Skeletal muscle tissue (tissue), 4 donors: ENCODE results near the gene PLPPR3. TPM values are rescaled to one million over a fixed set of nuclear protein-coding genes. Genes with fewer than 3 reads are reported as not detected.

Experiments
- H3K27ac ChIP-seq: one replicate; pipeline ENCODE4 v1.7.0; 2013; ENCODE audit warnings: mild to moderate bottlenecking, low read depth, low read length, inconsistent platforms
- H3K27me3 ChIP-seq, 3 donors: one replicate each; pipeline ENCODE4 v1.7.0; 2013; ENCODE audit warnings: low read length in 3 of 3; ENCODE audit not compliant: control insufficient read depth in 3 of 3, insufficient read depth in 3 of 3
- H3K36me3 ChIP-seq, 3 donors: one replicate each; pipeline ENCODE4 v1.7.0; 2013; ENCODE audit warnings: low read length in 3 of 3; ENCODE audit not compliant: control insufficient read depth in 3 of 3, insufficient read depth in 3 of 3
- H3K4me1 ChIP-seq, 3 donors: one replicate each; pipeline ENCODE4 v1.7.0; 2013; ENCODE audit warnings: low read length in 3 of 3, mild to moderate bottlenecking in 3 of 3; ENCODE audit not compliant: control insufficient read depth in 3 of 3, insufficient read depth in 3 of 3
- H3K4me3 ChIP-seq, 3 donors: one replicate each; pipeline ENCODE4 v1.7.0; 2013; ENCODE audit warnings: low read length in 3 of 3
- H3K9ac ChIP-seq, 3 donors: one replicate each; pipeline ENCODE4 v1.7.0; 2013; ENCODE audit warnings: low read length in 3 of 3, mild to moderate bottlenecking in 3 of 3, moderate library complexity in 2 of 3, low read depth in 1 of 3
- H3K9me3 ChIP-seq, 3 donors: one replicate each; pipeline ENCODE4 v1.7.0; 2013; ENCODE audit warnings: low read length in 3 of 3; ENCODE audit not compliant: control insufficient read depth in 3 of 3
- total RNA-seq: library from RNA; depleted of rRNA; stranded (reverse); fragments of >200 nt; gene quantifications from one replicate; pipeline ENCODE4 v1.2.3, GENCODE V29; 2014
- donor health status: Osteomylitis.

Gene PLPPR3
- total RNA-seq, 1 donor from 2014 or later: 0.52 TPM

DNA sequence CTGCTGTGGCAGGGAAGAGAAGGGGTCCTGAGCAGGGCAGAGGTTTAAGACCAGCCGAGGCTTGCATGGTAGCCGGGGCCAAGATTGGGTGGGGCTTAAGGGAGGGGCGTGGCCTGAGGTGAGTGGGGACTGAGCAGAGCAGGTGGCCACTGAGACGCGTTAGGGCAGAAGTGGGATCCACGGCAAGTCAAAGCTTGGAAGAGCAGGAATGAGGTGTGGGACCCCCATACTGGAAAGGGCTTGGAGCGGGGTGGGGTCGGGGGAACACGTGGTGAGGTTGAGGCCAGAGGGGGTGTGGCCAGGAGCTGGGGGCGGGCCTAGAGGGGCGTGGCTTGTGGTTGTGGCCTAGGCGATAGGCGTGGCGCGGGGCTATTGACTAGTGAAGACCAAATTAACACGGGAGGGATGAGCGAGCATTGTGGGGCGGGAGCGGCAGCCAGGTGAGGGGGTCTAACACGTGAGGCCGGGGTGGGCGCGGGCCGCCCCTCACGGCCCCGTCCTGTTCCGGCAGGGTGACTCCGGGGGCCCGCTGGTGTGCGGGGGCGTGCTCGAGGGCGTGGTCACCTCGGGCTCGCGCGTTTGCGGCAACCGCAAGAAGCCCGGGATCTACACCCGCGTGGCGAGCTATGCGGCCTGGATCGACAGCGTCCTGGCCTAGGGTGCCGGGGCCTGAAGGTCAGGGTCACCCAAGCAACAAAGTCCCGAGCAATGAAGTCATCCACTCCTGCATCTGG, 41.0 kb upstream of the PLPPR3 start:
- Histone ChIP-seq H3K36me3 (peaks cover 3 to 6% (median 5%) of the 10 kb centered on the region in 3 donors), H3K4me3 (no peak overlapping the region), H3K27me3 (peaks cover 15 to 36% (median 25%) of the 10 kb centered on the region in 3 donors), H3K4me1 (peaks cover 0 to 7% (median 7%) of the 10 kb centered on the region in 3 donors), H3K9me3 (no peaks in the 10 kb centered on the region), H3K27ac (no peak overlapping the region), H3K9ac (no peak overlapping the region)

DNA sequence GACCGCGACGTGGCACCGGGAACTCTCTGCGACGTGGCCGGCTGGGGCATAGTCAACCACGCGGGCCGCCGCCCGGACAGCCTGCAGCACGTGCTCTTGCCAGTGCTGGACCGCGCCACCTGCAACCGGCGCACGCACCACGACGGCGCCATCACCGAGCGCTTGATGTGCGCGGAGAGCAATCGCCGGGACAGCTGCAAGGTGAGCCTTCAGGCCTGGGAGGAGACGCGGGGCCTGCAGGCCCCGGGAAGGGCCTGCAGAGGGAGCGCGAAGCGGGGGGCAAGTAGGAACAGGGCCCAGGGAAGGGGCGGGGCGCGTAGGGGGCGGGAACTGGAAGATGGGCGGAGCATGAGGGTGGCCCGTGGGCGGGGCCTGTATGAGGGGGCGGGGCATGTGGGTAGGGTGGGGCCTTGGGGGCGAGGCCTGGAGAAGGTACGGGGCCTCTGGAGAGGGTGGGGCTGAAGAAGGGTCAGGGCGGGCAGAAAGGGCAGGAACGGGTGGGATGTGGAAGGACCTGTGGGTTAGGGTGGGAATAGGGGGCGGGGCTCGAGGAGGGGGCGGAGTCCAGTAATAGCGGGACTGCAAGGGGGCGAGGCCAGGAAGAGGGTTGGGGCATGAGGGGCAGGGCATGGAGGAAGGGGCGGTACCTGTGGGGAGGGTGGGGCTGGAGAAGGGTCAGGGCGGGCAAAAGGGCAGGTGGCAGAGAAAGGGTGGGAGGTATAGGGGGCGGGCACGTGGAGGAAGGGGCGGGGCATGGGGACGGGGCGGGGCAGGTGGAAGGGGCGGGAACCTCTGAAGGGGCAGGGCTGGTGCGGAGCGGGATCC, 40.2 kb upstream of the PLPPR3 start:
- no peak overlapping the region for H3K4me3 ChIP-seq
- no peak overlapping the region for H3K27ac ChIP-seq
- no peaks in the 10 kb centered on the region for H3K36me3 ChIP-seq
- H3K4me1 ChIP-seq: peaks cover 0 to 7% (median 7%) of the 10 kb centered on the region in 3 donors
- H3K9ac ChIP-seq: no peak overlapping the region
- no peaks in the 10 kb centered on the region for H3K9me3 ChIP-seq
- peaks cover 15 to 36% (median 25%) of the 10 kb centered on the region in 3 donors for H3K27me3 ChIP-seq

DNA sequence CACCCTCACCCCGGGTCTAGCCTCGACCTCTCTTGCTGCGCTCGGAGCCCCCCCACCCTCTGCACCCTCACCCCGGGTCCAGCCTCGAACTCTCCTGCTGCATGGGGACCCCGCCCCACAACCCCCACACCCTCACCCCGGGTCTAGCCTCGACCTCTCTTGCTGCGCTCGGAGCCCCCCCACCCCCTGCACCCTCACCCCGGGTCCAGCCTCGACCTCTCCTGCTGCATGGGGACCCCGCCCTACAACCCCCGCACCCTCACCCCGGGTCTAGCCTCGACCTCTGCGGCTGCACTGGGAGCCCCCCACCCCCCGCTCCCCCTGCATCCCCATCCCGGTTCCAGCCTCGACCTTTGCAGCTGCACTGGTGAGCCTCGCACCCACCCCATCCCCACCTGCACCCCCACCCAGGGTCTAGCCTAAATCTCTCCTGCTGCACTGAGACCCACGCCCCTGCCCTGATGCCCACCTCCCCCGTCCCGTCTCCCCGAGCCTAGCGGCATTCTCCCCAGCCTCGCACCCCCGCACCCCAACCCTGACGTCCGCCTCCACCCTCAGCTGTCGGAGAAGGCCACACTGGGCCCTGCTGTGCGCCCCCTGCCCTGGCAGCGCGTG, 39.5 kb upstream of the PLPPR3 start:
- Histone ChIP-seq H3K9ac (no peak overlapping the region), H3K9me3 (no peaks in the 10 kb centered on the region), H3K36me3 (no peaks in the 10 kb centered on the region), H3K27ac (no peak overlapping the region), H3K27me3 (peaks cover 15 to 36% (median 25%) of the 10 kb centered on the region in 3 donors), H3K4me1 (peaks cover 0 to 7% (median 7%) of the 10 kb centered on the region in 3 donors), H3K4me3 (no peak overlapping the region)

DNA sequence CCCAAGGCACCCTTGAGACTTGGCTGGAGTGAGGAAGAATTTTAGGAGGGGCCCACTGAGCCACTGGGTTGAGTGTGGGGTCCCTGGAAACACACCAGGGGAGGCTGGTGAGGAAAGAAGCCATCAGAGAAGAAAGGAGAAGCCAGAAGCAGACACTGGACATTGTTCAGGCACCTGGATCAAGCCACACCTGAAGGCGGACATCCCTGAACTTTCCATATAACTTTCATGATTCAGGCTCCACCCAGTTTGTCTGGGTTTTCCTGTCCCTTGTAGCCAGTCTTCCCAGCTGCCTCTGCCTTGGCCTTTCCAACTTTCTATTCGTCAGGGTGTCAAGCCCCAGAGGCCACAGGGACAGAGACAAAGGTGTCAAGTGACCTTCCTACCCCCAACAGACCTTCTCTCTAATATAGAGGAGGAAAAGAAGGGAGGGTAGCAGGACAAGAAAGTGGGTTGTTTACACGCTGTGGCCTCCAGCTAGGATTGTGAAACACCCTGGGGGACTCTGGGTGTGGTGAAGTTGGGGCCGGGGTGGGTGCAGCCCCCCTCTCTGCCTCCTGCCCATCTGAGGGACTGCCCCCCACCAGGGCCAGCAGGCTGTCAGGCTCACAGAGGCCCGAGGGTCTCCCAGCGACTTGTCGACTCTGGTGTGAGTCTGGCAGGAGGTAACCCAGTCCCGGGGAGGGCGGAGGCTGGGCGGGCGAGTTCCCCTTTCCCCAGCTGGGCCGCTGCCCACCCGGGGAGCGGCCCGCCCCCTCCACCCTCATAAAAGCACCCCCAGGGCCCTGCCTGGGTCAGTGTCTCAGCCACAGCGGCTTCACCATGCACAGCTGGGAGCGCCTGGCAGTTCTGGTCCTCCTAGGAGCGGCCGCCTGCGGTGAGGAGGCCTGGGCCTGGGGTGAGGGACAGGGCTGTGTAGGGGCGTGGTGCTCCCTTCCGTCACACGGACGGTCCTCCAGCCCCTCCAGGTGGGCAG, 37.4 kb upstream of the PLPPR3 start, which contains the start of gene CFD:
Gene CFD (plus strand): TSS at position 797 of the 976 bp plus-strand sequence. CDS start 26 bp downstream, at position 823.
- peaks cover 0 to 7% (median 7%) of the 10 kb centered on the region in 3 donors for H3K4me1 ChIP-seq
- H3K9ac ChIP-seq: peak within 1 kb of the TSS in 2 of 3 donors; percentile 23 to 42
- no peaks in the 10 kb centered on the region for H3K36me3 ChIP-seq
- peak within 1 kb of the TSS; percentile 55 for H3K27ac ChIP-seq
- no peaks in the 10 kb centered on the region for H3K9me3 ChIP-seq
- peaks cover 26 to 51% (median 37%) of the 10 kb centered on the region in 3 donors for H3K27me3 ChIP-seq
- peak within 1 kb of the TSS; percentile 52 to 59 (median 58) for H3K4me3 ChIP-seq

DNA sequence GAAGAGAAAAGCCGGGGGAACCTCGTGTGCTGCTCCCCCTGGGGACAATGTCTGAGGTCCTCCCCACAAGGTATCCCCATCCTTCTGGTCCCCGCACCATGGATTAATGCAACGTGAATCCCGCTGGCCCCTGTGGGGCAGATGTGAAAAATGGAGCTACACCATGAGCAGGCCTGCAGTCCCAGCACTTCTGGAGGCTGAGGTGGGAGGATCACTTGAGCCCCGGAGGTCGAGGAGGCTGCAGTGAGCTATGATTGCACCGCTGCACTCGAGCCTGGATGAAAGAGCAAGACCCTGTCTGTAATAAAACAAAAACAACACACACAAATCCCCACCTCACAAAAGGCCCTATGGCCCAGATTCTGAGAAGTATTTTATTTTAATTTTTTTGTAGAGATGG, 36.5 kb upstream of the PLPPR3 start:
- H3K27me3 ChIP-seq: peaks cover 26 to 51% (median 38%) of the 10 kb centered on the region in 3 donors
- H3K36me3 ChIP-seq: no peaks in the 10 kb centered on the region
- no peak overlapping the region for H3K4me3 ChIP-seq
- no peaks in the 10 kb centered on the region for H3K9me3 ChIP-seq
- H3K9ac ChIP-seq: no peak overlapping the region
- H3K4me1 ChIP-seq: peaks cover 0 to 7% (median 5%) of the 10 kb centered on the region in 3 donors
- no peak overlapping the region for H3K27ac ChIP-seq

DNA sequence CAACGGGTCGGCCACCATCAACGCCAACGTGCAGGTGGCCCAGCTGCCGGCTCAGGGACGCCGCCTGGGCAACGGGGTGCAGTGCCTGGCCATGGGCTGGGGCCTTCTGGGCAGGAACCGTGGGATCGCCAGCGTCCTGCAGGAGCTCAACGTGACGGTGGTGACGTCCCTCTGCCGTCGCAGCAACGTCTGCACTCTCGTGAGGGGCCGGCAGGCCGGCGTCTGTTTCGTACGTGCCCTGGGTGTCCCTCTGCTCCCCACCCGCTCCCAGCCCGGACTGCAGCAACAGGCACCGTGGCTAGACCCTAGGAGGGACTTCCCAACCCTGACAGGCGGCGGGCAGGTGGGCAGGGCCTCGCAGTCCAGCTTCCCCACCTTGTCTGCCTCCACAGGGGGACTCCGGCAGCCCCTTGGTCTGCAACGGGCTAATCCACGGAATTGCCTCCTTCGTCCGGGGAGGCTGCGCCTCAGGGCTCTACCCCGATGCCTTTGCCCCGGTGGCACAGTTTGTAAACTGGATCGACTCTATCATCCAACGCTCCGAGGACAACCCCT, 33.9 kb upstream of the PLPPR3 start:
- peaks cover 37 to 57% (median 42%) of the 10 kb centered on the region in 3 donors for H3K27me3 ChIP-seq
- H3K4me1 ChIP-seq: peaks cover 6 to 10% (median 9%) of the 10 kb centered on the region in 3 donors
- no peak overlapping the region for H3K4me3 ChIP-seq
- no peaks in the 10 kb centered on the region for H3K9me3 ChIP-seq
- H3K36me3 ChIP-seq: no peaks in the 10 kb centered on the region
- no peak overlapping the region for H3K9ac ChIP-seq
- H3K27ac ChIP-seq: no peak overlapping the region

DNA sequence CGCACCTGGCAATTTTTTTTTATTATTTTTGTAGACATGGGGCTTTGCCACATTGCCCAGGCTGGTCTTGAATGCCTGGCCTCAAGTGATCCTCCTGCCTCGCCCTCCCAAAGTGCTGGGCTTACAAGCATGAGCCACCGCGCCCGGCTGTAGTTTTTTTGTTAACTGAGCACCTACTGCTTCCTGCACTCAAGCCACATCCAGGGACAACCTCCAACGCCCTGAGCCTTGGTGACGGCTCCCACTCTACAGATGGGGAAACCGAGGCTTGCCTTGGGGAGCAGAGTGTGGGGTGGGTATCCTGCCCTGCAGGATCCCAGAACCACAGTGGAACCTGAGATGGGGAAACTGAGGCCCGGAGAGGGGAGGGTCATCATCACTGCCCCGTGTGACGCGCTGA, 33.4 kb upstream of the PLPPR3 start:
- no peaks in the 10 kb centered on the region for H3K9me3 ChIP-seq
- H3K9ac ChIP-seq: no peak overlapping the region
- peaks cover 37 to 57% (median 43%) of the 10 kb centered on the region in 3 donors for H3K27me3 ChIP-seq
- H3K4me3 ChIP-seq: no peak overlapping the region
- H3K4me1 ChIP-seq: peaks cover 10 to 13% (median 12%) of the 10 kb centered on the region in 3 donors
- H3K36me3 ChIP-seq: no peaks in the 10 kb centered on the region
- H3K27ac ChIP-seq: no peak overlapping the region

DNA sequence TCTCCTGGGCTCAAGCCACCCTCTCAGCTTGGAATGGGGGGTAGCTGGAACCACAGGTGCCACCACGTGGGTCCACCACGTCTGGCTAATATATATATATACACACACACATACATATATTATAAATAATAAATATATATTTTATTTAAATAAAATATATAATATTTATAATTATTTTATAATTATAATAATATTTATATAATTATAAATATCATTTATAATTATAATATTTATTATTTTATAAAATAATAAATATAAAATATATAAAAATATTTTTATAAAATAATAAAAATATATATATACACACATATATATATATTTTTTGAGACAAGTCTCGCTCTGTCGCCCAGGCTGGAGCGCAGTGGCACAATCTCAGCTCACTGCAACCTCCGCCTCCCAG, 32.8 kb upstream of the PLPPR3 start:
- Histone ChIP-seq H3K9me3 (no peaks in the 10 kb centered on the region), H3K36me3 (no peaks in the 10 kb centered on the region), H3K4me3 (no peak overlapping the region), H3K27me3 (peaks cover 36 to 55% (median 41%) of the 10 kb centered on the region in 3 donors), H3K27ac (no peak overlapping the region), H3K9ac (no peak overlapping the region), H3K4me1 (peaks cover 10 to 13% (median 12%) of the 10 kb centered on the region in 3 donors)
